Cardiac septum (tissue), 1 donor: ENCODE results near the gene DBH. TPM values are rescaled to one million over a fixed set of nuclear protein-coding genes. Genes with fewer than 3 reads are reported as not detected.

ENCODE experiments used
- DNase-seq: peaks from one replicate; pipeline ENCODE4 v3.0.0-alpha.2; 2020; ENCODE audit warnings: low spot score
- intact Hi-C: fragments of 100-400 bp; cut with DNase I; formaldehyde crosslinking; loops from one replicate; pipeline ENCODE4 v1.14.0; 2022
- total RNA-seq: library from RNA; stranded (reverse); fragmentation: NEBNext Ultra II Directional; extraction: Animal tissue kit (Norgen Biotek cat#: 25700); gene quantifications from one replicate; pipeline ENCODE4 v1.2.1, GENCODE V29; 2021
- donor health status: DM: no; HTN: no; CAD: no.

DBH gene
- total RNA-seq, 1 donor from 2014 or later, result not detected

- DNase-seq, result no peak
These were observed 41.2 kb downstream of the DBH start for GRCh38 chr9:133677126-133678010.

GRCh38 chr9:133679056-133679455, 42.9 kb downstream of the DBH start:
- intact Hi-C loops, result no loop called here
- DNase-seq, result no peak

More at GRCh38 chr9:133677126-133678010, 41.2 kb downstream of the DBH start:
- intact Hi-C loops, result no loop called here

- intact Hi-C loops, result loop anchor here (5.0 kb wide), 1 partner anchor 97 kb away; no protein-coding TSS in a partner anchor
- no peak for DNase-seq
These were observed 43.4 kb downstream of the DBH start for GRCh38 chr9:133679466-133680061.

- DNase-seq, result no peak
- intact Hi-C loops, result loop anchor here (5.0 kb wide), 1 partner anchor 98 kb away; no protein-coding TSS in a partner anchor
These were observed 44.2 kb downstream of the DBH start for GRCh38 chr9:133680250-133680975.

- intact Hi-C loops, result loop anchor here (5.0 kb wide), 1 partner anchor 99 kb away; no protein-coding TSS in a partner anchor
- DNase-seq, result no peak
These were observed 45.0 kb downstream of the DBH start for GRCh38 chr9:133680976-133681657.

GRCh38 chr9:133681658-133682306, 45.6 kb downstream of the DBH start:
- intact Hi-C loops, result loop anchor here (2.0 to 5.0 kb wide), 2 partner anchors 33 to 99 kb away; no protein-coding TSS in a partner anchor
- DNase-seq, result no peak

- intact Hi-C loops, result loop anchor here (2.0 to 5.0 kb wide), 2 partner anchors 32 to 101 kb away; no protein-coding TSS in a partner anchor
- no peak for DNase-seq
These were observed 46.8 kb downstream of the DBH start for GRCh38 chr9:133682818-133683585.

- no peak for DNase-seq
- intact Hi-C loops, result loop anchor here (2.0 to 5.0 kb wide), 2 partner anchors 31 to 101 kb away; no protein-coding TSS in a partner anchor
These were observed 47.5 kb downstream of the DBH start for GRCh38 chr9:133683586-133684120.

- no peak for DNase-seq
- intact Hi-C loops, result loop anchor here (5.0 kb wide), 1 partner anchor 102 kb away; no protein-coding TSS in a partner anchor
These were observed 48.2 kb downstream of the DBH start for GRCh38 chr9:133684121-133684935.

GRCh38 chr9:133684936-133685361, 48.8 kb downstream of the DBH start:
- intact Hi-C loops, result loop anchor here (5.0 kb wide), 1 partner anchor 103 kb away; no protein-coding TSS in a partner anchor
- DNase-seq, result no peak

GRCh38 chr9:133685653-133686609, 49.8 kb downstream of the DBH start:
- DNase-seq, result no peak
- intact Hi-C loops, result no loop called here

- intact Hi-C loops, result no loop called here
- no peak for DNase-seq
These were observed 50.7 kb downstream of the DBH start for GRCh38 chr9:133686642-133687575.

- no peak for DNase-seq
- intact Hi-C loops, result no loop called here
These were observed 51.9 kb downstream of the DBH start for GRCh38 chr9:133687856-133688761.
